Measurements from ENCODE around the gene RAB3D. TPM values are rescaled to one million over a fixed set of nuclear protein-coding genes. Genes with fewer than 3 reads are reported as not detected.

Gene RAB3D
- total RNA-seq, 1 experiment from 2014 or later = 29.4 TPM

- Histone ChIP-seq H3K14ac (ENCODE audit: insufficient read depth, low read length) (no peak overlapping the region), H3K27me3 (ENCODE audit: insufficient read depth, low read length) (no peaks in the 10 kb centered on the region), H3K56ac (ENCODE audit: insufficient read length, low read depth, low read length) (no peak overlapping the region), H3K18ac (ENCODE audit: insufficient read length, low read depth, low read length) (no peak overlapping the region), H2BK5ac (ENCODE audit: insufficient read length, low read length) (no peak overlapping the region), H2BK120ac (ENCODE audit: low read depth, low read length, poor library complexity, severe bottlenecking) (no peak overlapping the region), H3K27ac (ENCODE audit: insufficient read length, low read depth, low read length) (no peak overlapping the region), H2BK20ac (ENCODE audit: low read depth, low read length, poor library complexity, severe bottlenecking) (no peak overlapping the region), H4K8ac (replicated peaks; ENCODE audit: insufficient read length, low read depth, low read length) (no peak overlapping the region), H3K4me2 (ENCODE audit: insufficient read depth, insufficient read length, low read length) (no peak overlapping the region), H3K9me3 (ENCODE audit: control insufficient read depth, low read depth, low read length) (no peaks in the 10 kb centered on the region), H2BK15ac (ENCODE audit: low read depth, low read length) (no peak overlapping the region), H3K79me1 (ENCODE audit: insufficient read depth, low read depth, low read length, poor library complexity, severe bottlenecking) (no peaks in the 10 kb centered on the region), H2AFZ (ENCODE audit: low read length) (no peak overlapping the region), H3T11ph (ENCODE audit: low read length) (no peak overlapping the region), H4K20me1 (ENCODE audit: control insufficient read depth, insufficient read depth, insufficient read length) (peaks cover 4% of the 10 kb centered on the region), H3K79me2 (ENCODE audit: insufficient read depth, low read length) (no peaks in the 10 kb centered on the region), H3K23me2 (ENCODE audit: insufficient read length, low read depth, low read length, poor library complexity, severe bottlenecking) (peaks cover 13% of the 10 kb centered on the region), H2AK5ac (ENCODE audit: insufficient read length, low read length) (no peak overlapping the region), H3K4ac (ENCODE audit: low read depth, low read length) (no peak overlapping the region), H3K9ac (ENCODE audit: extremely low read depth, insufficient read length, low read length) (no peak overlapping the region), H3K23ac (ENCODE audit: insufficient read length, low read depth, low read length) (no peak overlapping the region), H3K4me1 (ENCODE audit: insufficient read depth, low read length) (no peaks in the 10 kb centered on the region), H4K91ac (ENCODE audit: insufficient read length, low read depth, low read length) (no peak overlapping the region), H2BK12ac (ENCODE audit: insufficient read length, low read depth, low read length) (no peak overlapping the region), H4K5ac (ENCODE audit: insufficient read length, low read depth, low read length) (no peak overlapping the region)
- Mint-ChIP-seq H3K4me3 (no peak overlapping the region), H3K27me3 (ENCODE audit: low read depth) (peaks cover 2% of the 10 kb centered on the region; the same call in 1 of the 2 replicates), H3K36me3 (ENCODE audit: insufficient read depth in 1 of 3, low read depth in 3 of 3) (peaks cover 4 to 19% (median 18%) of the 10 kb centered on the region in 3 experiments; a peak in 6 of 7 replicates), H3K4me1 (peaks cover 15 to 30% of the 10 kb centered on the region in 2 experiments), H3K9me3 (no peaks in the 10 kb centered on the region), H3K27ac (no peak overlapping the region)
- no CpG with 5 or more reads among the region's 8 CpGs for WGBS (ENCODE audit: extremely low coverage, insufficient read length, low lambda C conversion rate)
- TF ChIP-seq CTCF (conservative IDR thresholded peaks at IDR 0.05) = peak; percentile 70
- peak; percentile 82 for DNase-seq
Observed at GRCh38 chr19:11378319-11379189, 39.1 kb upstream of the RAB3D start.

Data from H9 (cell line).